Stimulated activated CD8-positive, alpha-beta memory T cell treated with anti-CD3 and anti-CD28 coated beads, Interleukin-4, amount 100 ng/mL, for 24 hours (primary cell): ENCODE results near the gene CCDC159.
"Not testable (repeated sequence)": the region's sequence is repeated elsewhere in the genome, so short reads cannot be mapped to it uniquely, and the experiment has no call there.

ENCODE experiments used
- DNase-seq: peaks from one replicate; pipeline ENCODE4 v3.0.0-alpha.2; 2020; ENCODE audit warnings: low read depth

CCDC159 gene, protein sequence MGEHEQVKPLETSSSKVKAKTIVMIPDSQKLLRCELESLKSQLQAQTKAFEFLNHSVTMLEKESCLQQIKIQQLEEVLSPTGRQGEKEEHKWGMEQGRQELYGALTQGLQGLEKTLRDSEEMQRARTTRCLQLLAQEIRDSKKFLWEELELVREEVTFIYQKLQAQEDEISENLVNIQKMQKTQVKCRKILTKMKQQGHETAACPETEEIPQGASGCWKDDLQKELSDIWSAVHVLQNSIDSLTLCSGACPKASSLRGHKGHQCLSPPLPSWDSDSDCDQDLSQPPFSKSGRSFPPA

DNA sequence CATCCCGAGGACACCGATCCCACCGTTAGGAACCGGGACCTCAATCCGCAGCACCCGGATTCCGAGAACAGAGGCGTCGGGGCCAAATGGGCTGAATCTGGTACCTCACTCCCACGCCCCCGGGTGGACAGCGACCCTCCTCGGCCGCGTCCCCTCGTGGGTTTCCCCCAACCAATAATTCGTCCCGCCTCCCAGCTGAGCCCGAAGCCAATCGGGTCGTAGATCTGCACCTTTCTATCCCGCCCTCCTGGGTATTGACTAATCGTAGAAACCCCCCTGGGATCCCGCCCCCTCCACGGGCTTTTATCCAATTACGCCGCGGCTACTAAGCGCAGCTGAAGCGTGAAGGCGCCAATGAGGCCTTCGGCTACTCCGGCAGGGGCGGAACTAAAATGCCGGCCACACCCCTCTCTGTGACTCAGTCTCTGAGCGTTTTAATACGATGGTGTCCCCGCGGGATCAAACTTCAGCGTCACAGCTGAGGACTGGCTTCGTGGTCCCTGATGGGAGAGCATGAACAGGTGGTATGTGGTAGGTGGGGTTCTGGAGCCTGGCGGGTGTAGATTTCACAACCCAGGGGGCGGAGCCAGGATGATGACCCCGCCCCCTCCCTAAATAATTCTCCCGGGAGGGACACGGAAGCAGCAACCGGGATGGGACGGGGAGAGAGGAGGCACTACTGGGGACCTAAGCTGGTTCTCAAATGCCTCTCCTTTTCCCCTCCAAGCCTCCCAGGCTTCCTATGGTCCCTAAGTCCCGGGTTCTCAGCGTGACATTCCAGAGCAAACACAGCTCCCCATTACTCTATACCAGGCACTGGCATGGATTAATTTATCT is at the start of gene CCDC159, which contains the start of gene TMEM205:
TSS of gene CCDC159 (plus strand) at position 416 of the 837 bp plus-strand sequence. CDS start at position 504, 88 bp downstream.
TSS of gene TMEM205 (minus strand) at position 165 of the 837 bp plus-strand sequence. CDS start 649 bp downstream, outside the sequence.
- peak; percentile 98 for DNase-seq

DNA sequence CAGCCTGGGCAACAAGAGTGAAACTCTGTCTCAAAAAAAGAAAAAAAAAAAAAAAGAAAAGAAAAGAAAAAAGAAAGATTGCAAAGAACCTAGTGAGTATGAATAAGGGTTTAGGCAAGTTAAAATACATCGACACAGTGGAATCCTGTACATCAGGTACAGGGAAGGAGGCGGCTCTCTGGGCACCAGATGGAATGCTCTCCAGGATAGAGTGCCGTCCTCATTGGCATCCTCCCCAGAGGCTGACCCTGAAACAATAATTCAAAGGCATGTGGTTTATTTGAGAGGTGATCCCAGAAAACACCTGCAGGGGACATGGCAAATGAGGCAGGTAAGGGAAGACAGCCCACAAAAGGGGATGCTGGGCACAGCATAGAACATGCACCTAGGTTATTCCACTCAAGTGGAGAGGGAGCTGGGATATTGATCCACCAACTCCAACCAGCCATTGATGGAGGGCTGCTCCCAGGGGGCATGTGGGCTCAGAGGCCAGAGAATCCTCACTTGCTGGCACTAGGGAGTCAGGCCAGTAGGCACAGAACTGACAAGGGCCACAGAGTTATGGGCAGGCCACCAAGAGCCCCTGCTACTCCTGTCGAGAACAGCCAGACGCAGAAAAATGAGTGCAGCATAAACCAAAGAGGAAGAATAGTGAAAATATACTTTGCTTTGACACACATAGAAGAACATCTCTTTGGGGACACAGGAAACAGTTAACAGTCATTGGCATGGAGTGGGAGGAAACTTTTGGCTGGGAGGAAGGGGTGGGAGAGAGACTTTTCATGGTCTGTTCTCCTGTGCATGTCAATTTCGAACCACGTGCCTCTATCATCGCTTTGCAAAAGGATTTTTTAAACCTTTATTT is 46.1 kb upstream of the CCDC159 start:
- DNase-seq, result no peak

DNA sequence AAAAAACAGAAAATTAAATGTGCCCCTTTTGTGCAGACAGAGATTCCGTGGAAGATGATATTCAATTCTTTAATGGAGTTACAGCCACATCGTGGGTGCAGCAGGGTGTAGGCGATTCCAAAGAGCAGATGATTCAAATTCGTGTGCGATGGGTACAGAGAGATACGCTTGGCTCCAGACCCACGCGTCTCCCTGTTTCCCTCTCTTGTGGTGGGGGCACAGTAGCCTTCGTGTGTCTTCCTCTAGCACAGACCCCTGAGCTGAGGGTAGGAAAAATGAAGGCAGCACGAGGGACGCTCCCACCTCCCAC is 45.6 kb upstream of the CCDC159 start:
- no peak for DNase-seq

DNA sequence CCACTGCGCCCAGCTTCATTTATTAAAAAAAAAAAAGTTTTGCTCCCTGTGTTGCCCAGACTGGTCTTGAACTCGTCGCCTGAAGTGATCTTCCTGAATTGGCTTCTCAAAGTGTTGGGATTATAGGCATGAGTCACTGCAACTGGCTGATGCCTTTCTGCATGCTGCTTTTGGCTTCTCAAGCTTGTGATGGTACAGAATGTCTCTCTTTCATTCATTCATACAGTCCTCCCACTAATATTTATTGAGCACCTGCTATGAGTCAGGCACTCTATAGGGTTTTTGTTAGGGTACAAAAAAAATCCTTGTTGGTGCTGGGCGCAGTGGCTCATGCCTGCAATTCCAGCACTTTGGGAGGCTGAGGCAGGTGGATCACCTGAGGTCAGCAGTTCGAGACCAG is 41.4 kb upstream of the CCDC159 start:
- DNase-seq, result no peak

DNA sequence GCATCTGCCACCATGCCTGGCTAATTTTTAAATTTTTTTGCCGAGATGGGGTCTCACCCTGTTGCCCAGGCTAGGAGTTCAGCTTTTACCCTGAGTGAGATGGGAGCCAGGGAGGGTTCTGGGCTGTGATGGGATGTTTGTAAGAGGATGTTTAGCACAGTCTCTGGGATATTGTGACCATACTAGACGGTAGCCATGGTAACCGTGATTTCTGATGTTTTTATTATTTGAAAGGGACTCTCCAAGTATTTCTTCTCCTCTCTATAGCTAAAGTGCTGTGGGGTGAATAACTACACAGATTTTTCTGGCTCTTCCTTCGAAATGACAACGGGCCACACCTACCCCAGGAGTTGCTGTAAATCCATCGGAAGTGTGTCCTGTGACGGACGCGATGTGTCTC is 40.0 kb upstream of the CCDC159 start:
- no peak for DNase-seq

DNA sequence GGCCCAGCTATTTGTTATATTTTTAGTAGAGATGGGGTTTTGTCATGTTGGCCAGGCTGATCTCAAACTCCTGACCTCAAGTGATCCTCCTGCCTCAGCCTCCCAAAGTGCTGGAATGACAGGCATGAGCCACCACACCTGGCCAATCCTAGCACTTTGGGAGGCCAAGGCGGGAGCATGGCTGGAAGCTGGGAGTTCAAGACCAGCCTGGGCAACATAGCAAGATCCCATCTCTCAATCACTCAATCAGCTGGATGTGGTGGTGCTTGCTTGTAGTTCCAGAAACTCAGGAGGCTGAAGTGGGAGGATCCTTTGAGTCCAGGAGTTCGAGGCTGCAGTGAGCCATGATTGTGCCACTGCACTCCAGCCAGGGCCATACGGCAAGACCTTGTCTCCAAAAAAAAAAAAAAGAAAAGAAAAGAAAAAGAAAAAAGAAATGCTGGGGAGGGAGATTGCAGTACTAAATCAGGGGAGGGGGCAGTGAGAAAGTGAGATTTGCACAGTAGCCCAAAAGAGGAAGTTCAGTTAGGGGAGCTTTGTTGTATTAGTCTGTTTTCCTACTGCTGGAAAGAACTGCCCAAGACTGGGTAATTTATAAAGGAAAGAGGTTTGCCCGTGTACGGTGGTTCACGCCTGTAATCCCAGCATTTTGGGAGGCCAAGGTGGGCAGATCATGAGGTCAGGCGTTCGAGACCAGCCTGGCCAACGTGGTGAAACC is 25.9 kb upstream of the CCDC159 start:
- not testable (repeated sequence) for DNase-seq

DNA sequence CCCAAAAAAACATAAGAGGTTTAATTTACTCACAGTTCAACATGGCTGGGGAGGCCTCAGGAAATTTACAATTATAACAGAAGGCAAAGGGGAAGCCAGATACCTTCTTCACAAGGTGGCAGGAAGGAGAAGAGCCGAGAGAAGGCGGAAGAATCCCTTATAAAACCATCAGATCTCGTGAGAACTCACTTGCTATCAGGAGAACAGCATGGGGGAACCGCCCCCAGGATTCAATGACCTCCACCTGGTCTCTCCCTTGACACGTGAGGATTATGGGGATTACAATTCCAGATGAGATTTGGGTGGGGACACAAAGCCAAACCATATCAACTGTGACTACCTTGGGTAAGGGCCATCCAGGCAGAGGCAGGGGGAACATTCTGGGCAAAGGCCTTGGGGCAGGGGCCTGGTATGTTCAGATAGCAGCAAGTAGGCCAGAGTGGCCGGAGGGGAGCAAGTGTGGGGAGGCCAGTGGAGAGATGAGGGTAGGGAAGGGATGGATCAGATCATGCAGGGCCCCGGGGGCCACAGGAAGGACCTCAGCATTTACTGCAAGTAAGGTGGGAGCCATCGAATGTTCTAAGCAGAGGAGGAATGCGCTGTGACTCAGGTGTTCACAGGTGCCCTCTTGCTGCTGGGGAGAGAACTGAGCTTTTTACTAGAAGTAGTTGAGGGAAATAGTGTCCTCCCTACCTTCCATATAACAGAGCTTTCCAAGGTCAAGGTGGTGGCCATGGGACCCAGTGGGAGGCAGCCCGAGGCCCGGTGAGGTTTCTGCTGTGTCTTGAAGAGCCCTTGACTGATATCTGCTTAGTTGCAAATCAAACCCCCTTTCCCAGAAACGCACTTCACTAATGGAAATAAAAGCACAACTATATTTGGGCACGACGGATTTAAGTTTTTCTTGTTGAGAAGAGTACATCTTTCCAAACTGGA is 24.9 kb upstream of the CCDC159 start:
- DNase-seq, result no peak

DNA sequence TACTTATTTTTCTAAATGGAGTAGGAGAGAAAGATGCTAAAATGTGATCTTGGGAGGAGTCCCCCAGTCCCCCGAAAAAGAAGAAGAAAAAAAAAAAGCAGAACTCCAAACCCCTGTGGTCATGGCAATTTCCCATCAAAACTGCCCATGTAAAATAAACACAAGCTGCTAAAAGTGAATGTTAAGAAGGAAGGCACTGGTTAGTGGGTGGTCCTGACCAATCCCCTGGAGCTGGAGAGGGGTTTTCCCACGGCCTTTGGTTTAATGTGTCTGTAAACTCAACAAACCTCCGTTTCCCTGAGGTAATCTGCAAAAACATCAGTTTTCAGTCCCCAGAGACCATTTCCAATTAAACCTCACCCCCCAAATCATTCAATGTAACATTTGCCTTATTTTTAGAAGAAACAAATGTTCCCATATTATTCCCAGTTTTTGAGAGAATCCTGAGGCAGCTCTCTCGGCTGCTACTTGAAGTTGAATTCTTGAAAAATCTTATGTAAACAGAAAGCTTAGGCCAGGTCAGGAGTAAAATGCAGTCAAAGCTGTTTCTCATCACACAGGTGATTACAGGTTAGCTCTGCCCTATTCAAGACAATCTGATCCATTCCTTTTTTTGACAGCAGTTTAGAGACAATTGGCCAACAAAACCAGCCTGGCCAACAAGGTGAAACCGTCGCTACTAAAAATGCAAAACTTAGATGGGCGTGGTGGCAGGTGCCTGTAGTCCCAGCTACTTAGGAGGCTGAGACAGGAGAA is 23.9 kb upstream of the CCDC159 start:
- no peak for DNase-seq

DNA sequence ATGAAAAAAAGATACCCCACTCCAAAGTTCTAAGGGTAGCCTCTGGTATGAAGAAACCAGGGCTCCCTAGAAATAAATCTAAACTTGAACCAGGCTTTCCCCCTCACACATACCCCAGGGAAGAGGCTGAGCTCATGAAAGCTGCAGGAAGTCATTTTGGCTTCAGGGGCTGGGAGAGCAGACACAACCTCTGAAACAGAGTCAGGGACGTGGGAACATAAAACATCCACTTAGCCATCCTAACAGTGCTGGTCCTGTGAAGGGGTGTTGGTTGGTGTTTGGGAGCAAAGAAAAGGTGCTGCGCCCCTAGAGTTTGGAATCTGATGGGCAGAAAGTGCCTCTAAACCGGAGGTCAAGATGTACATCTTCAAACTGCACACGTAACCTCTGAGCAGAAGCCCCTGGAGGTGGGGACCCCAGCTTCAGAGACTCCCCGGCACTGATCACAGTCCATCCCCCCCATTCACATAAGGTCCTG is 22.7 kb upstream of the CCDC159 start:
- DNase-seq, result no peak

DNA sequence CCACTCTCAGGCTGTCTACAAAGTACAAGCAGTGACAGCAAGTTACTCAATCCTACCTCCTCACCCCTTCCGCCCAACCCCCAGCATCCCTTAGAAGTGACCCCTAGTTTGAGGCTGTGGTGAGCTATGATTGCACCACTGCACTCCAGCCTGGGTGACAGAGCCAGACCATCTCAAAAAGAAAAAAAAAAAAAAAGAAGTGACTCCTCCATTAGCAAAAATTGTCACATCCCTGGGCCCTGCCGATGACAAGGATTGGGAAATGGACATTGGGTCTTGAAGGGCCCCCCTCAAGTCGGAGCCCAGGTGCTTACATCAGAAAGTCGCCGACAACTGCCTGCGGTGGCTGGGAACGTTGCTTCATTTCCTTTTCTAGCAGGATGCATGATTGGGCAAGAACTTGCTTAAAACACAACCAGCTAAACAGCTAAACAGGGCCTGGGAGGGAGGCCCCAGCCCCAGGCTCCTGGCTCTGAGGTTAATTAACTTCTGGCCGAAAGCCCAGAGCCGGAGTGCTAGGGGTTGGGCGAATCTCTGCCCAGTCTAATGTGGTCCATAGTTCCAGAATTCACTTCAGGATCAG is 22.1 kb upstream of the CCDC159 start:
- peak; percentile 15 for DNase-seq

DNA sequence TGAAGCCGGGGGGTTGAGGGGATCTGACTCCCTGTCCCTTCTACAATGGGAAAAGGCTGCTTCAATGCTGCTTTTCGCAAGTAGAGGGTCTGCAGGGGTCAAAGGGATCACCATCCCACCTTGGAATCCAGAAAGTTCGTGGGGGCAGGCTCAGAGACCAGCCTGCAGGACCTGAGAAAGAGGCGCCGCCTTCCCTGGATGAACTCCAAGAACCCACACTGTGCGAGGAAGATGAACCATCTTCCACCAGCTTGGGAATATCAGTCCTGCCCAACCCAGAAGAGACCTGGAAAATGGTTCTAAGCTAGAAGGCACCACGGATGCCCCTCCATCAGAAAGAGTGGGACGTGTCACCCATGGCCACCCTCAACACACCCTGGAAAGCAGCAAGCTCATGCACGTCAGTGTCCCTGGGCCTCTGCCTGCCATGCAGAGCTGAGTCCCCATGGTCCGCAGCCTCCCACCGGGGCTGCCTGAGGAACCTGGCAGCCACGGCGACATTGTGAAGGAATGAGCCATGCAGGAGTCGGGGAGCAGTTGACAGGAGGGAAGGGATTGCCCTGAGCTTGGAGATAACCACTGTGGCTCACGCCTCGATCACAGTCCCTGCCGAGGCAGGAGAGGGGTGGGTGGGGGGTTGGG is 21.4 kb upstream of the CCDC159 start:
- DNase-seq, result no peak

DNA sequence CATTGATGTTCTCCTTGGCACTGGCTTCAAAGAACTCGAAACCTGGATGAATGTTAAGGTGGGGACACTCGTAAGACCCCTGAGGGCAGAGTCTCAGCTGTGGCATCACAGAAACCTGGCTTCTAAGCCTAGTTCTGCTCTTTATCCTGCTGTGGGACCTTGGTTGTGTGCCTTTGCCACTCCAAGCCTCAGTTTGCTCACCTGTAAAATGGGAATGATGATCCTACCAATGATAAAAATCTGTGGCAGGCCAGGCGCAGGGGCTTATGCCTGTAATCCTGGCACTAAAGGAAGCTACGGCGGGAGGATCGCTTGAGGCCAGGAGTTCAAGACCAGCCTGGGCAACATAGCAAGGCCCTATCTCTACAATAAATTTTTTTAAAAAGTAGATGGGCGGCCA is 20.8 kb upstream of the CCDC159 start:
- DNase-seq, result no peak

DNA sequence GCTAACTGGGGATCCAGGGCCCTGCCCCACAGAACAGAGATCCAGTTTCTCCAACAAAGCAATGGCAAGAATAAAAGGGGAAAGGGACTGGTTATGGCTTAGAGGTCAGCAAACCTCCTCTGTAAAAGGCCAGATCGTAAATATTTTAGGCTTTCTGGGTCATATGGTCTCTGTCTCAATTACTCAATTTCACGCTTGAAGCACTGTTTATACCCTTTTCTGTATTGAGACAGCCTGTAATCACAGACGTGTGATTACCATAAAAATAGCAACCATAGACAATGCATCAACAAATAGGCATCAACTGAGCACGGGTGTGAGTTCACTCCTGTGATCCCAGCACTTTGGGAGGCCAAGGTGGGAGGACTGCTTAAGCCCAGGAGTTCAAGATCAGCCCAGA is 16.2 kb upstream of the CCDC159 start:
- no peak for DNase-seq

DNA sequence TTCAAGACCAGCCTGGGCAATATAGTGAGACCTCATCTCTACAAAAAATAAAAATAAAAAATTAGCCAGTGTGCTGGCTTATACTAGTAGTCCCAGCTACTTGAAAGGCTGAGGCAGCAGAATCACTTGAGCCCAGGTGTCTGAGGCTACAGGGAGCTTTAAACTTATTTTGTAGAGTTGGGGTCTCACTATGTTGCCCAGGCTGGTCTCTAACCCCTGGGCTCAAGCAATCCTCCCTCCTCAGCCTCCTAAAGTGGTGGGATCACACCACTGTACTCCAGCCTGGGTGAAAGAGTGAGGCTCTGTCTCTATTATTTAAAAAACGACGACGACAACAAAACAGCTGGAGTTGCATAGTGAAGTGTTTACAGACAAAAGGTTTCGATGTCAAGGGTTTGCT is 14.8 kb upstream of the CCDC159 start:
- no peak for DNase-seq

DNA sequence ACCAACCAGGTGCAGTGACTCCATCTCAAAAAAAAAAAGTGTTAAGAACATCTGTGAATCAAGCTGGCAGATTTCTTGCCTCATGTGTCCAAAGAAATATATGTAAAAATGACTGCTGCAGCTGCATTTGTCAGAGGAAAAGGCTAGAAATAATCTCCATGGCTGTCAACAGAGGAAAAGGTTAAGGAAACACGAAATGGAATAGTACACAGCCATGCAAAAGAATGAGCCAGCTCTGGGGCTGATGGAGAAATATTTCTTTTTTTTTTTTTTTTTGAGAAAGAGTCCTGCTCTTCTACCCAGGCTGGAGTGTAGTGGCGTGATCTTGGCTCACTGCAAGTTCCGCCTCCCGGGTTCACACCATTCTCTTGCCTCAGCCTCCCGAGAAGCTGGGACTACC is 13.5 kb upstream of the CCDC159 start:
- no peak for DNase-seq

DNA sequence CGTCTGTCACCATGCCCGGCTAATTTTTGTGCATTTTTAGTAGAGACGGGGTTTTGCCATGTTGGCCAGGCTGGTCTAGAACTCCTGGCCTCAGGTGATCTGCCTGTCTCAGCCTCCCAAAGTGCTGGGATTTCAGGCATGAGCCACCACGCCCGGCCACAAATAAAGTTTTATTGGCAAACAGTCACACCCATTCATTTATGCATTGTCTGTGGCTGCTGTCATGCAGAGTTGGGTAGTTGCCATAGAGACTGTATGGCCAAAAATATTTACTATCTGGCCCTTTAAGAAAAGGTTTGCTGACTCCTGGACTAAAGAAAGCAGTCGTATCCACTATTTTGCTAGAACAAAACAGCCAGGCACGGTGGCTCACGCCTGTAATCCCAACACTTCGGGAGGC is 12.5 kb upstream of the CCDC159 start:
- DNase-seq, result not testable (repeated sequence)

DNA sequence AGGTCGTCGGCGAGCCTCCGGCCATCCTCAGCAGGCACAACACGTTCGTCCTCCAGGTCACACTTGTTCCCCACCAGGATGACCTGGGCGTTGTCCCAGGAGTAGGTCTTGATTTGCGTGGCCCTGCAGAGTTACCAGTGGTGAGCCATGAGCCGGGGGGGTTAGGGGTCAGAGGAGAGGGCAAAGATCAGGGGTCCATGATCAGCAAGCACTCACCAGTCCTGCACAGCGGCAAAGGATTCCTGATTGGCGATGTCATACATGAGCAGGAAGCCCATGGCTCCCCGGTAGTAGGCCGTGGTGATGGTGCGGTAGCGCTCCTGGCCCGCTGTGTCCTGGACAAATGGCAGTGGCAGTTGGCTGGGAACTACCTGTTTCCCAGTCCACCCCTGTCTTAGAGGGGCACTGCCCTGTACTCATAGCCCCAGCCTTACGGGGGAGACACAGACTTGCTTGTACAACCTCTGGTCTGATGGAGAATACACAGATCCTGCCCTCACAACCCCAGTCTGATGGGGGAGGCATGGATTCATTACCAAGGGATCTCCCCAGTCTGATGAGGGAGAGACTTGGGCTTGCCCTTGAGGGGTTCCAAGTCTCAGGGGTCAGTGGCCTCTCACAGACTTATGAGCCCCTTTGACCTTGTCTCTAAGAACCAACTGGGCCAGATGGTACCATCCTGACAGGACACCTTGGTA is 10.7 kb upstream of the CCDC159 start:
- no peak for DNase-seq

DNA sequence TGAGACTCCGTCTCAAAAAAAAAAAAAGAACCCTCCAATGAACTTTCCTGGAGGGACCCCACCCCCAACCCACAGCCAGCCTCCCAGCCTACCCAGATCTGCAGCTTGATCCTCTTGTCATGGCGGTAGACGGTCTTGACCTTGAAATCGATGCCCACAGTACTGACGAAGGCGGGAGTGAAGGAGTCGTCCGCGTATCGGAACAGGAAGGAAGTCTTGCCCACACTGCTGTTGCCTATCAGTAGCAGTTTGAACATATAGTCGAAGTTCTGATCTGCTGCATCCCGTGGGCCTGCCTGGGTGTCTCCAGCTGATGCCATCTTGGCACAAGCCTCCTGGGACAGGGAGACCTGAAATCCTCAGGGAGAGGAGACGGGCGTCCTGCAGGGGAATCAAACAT is 9.2 kb upstream of the CCDC159 start:
- DNase-seq, result no peak
